HepG2 (cell line): ENCODE measurements around the gene YWHAB. TPM values are rescaled to one million over a fixed set of nuclear protein-coding genes. Genes with fewer than 3 reads are reported as not detected.

Source experiments
- ATAC-seq: fragments of 200-7000 bp; cut with Tn5 transposase; 3 replicates; pipeline ENCODE4 v1.9.1; 2020; ENCODE audit warnings: mild to moderate bottlenecking, moderate library complexity
- Bru-seq: library from RNA; stranded (reverse); fragments of 400-500 nt; gene quantifications from one replicate; lab custom pipeline; 2021; lab: Mats Ljungman, UMichigan
- BruChase-seq, 2 experiments: library from RNA; stranded (reverse); fragments of 400-500 nt; gene quantifications; one replicate each; lab custom pipeline; 2021; lab: Mats Ljungman, UMichigan
- BruUV-seq: library from RNA; stranded (reverse); fragments of 400-500 nt; replicated peaks from 2 replicates; lab custom pipeline; 2021; lab: Mats Ljungman, UMichigan
- CTCF ChIA-PET: fragments of 300-600 bp; formaldehyde crosslinking; extraction: SDS; loops from one replicate; lab custom pipeline; 2021; ENCODE audit warnings: low total read pairs, inconsistent platforms, low intra/inter-chr PET ratio; lab: Yijun Ruan, JAX
- POLR2A ChIA-PET: fragments of 350-600 bp; sonication (Branson Sonifier 250); formaldehyde crosslinking; loops from one replicate; lab custom pipeline; 2020; ENCODE audit warnings: antibody characterized with exemption, inconsistent platforms; lab: Yijun Ruan, JAX
- DNase-seq: peaks from one replicate; pipeline ENCODE4 v3.0.0-alpha.2; 2015; ENCODE audit warnings: low spot score
- FAIRE-seq: peaks from 3 replicates; lab custom pipeline; 2011; peaks lifted over from hg19 to GRCh38; lab: Jason Lieb, UNC
- H2AFZ ChIP-seq: one replicate; pipeline ENCODE4 v1.6.1; 2011; ENCODE audit warnings: low read length, inconsistent platforms
- H3K27ac ChIP-seq: fragments of 300-600 bp; 3 replicates; pipeline ENCODE4 v1.8.0; 2011; ENCODE audit warnings: mixed run types, mild to moderate bottlenecking, mixed read lengths, low read length, inconsistent platforms; ENCODE audit not compliant: insufficient read depth; ENCODE audit errors: extremely low read length
- H3K27me3 ChIP-seq, 2 experiments: fragments of 200-600 bp in 1 of 2; 2 replicates in 1 of 2; 3 replicates in 1 of 2; pipeline versions ENCODE4 v1.6.0 to v1.8.0; 2011; ENCODE audit warnings: low read length in 2 of 2, mild to moderate bottlenecking in 2 of 2, moderate library complexity in 2 of 2, inconsistent platforms in 1 of 2; ENCODE audit not compliant: insufficient read depth in 2 of 2, control insufficient read depth in 1 of 2
- H3K36me3 ChIP-seq, 2 experiments: fragments of 200-600 bp in 1 of 2; replicated peaks in 1 of 2; 2 replicates in 1 of 2; 3 replicates in 1 of 2; pipeline versions ENCODE4 v1.5.1 to v1.8.0; 2011; ENCODE audit warnings: low read length in 2 of 2, inconsistent platforms in 1 of 2; ENCODE audit not compliant: insufficient read depth in 2 of 2, control insufficient read depth in 1 of 2
- H3K4me1 ChIP-seq: 2 replicates; pipeline ENCODE4 v1.5.1; 2012; ENCODE audit warnings: low read length, inconsistent platforms; ENCODE audit not compliant: insufficient read depth
- H3K4me2 ChIP-seq: 2 replicates; pipeline ENCODE4 v1.6.0; 2011; ENCODE audit warnings: low read depth, low read length, inconsistent platforms
- H3K4me3 ChIP-seq, 3 experiments: fragments of 200-600 bp in 1 of 3; sonication (generic), shearing (Covaris generic) in 1 of 3; replicated peaks in 1 of 3; 2 replicates each; pipeline ENCODE4 v1.5.1; 2011 to 2016; ENCODE audit warnings: low read length in 3 of 3, inconsistent platforms in 2 of 3, low read depth in 2 of 3, mild to moderate bottlenecking in 2 of 3, control low read depth in 1 of 3, mixed read lengths in 1 of 3; ENCODE audit not compliant: insufficient read depth in 1 of 3
- H3K79me2 ChIP-seq: one replicate; pipeline ENCODE4 v1.6.1; 2011; ENCODE audit warnings: low read length, inconsistent platforms; ENCODE audit not compliant: insufficient read depth
- H3K9ac ChIP-seq: 2 replicates; pipeline ENCODE4 v1.6.0; 2011; ENCODE audit warnings: mild to moderate bottlenecking, low read depth, low read length, inconsistent platforms; ENCODE audit not compliant: insufficient read depth
- H3K9me3 ChIP-seq: 2 replicates; pipeline ENCODE4 v1.5.1; 2012; ENCODE audit warnings: mild to moderate bottlenecking, low read length
- H4K20me1 ChIP-seq: 2 replicates; pipeline ENCODE4 v1.6.0; 2011; ENCODE audit warnings: inconsistent platforms, mild to moderate bottlenecking, low read length, moderate library complexity; ENCODE audit not compliant: insufficient read depth
- ATRX ChIP-seq: sonication (generic); formaldehyde crosslinking; IDR thresholded peaks from 2 replicates; pipeline ENCODE4 v1.4.0; 2020; ENCODE audit warnings: missing genetic modification reagents, borderline replicate concordance
- KDM2A ChIP-seq: sonication (generic); formaldehyde crosslinking; IDR thresholded peaks from 2 replicates; pipeline ENCODE4 v1.4.0; 2020; ENCODE audit warnings: low read depth, missing genetic modification reagents, borderline replicate concordance
- MTF2 ChIP-seq: sonication (generic); formaldehyde crosslinking; IDR thresholded peaks from 2 replicates; pipeline ENCODE4 v1.5.0; 2020; ENCODE audit warnings: missing genetic modification reagents, borderline replicate concordance
- NCOR1 ChIP-seq: fragments of 200-600 bp; sonication (generic); IDR thresholded peaks from 2 replicates; pipeline ENCODE4 v1.7.0; 2017; ENCODE audit warnings: antibody characterized with exemption, low read length, borderline replicate concordance
- NR2C2 ChIP-seq: sonication (generic); formaldehyde crosslinking; IDR thresholded peaks from 2 replicates; pipeline ENCODE4 v1.4.0; 2020; ENCODE audit warnings: missing genetic modification reagents, mild to moderate bottlenecking, moderate library complexity, borderline replicate concordance
- PAF1 ChIP-seq: IDR thresholded peaks from 2 replicates; pipeline ENCODE4 v1.6.1; 2016; ENCODE audit warnings: missing genetic modification reagents, missing compliant biosample characterization
- RAD21 ChIP-seq: fragments of 450-650 bp; formaldehyde crosslinking; IDR thresholded peaks from 2 replicates; pipeline ENCODE4 v1.5.0; 2020; ENCODE audit warnings: mild to moderate bottlenecking
- SIN3B ChIP-seq: fragments of 150-350 bp; IDR thresholded peaks from 2 replicates; pipeline ENCODE4 v1.6.1; 2014; ENCODE audit warnings: low read length
- ZBTB10 ChIP-seq: sonication (generic); formaldehyde crosslinking; IDR thresholded peaks from 2 replicates; pipeline ENCODE4 v1.4.0; 2020; ENCODE audit warnings: missing genetic modification reagents, borderline replicate concordance
- ZNF121 ChIP-seq: sonication (generic); formaldehyde crosslinking; IDR thresholded peaks from 2 replicates; pipeline ENCODE4 v1.5.0; 2020; ENCODE audit warnings: mild to moderate bottlenecking, missing genetic modification reagents
- ZNF276 ChIP-seq: sonication (generic); formaldehyde crosslinking; IDR thresholded peaks from 2 replicates; pipeline ENCODE4 v1.4.0; 2020; ENCODE audit warnings: mild to moderate bottlenecking, low read depth, missing genetic modification reagents
- WGBS: methylation state at CpG from one replicate; pipeline ENCODE4 v1.1.6; 2017; ENCODE audit warnings: low lambda C conversion rate; 5-methylcytosine and 5-hydroxymethylcytosine counted together
- in situ Hi-C: cut with HindIII; loops from 2 replicates; pipeline ENCODE4 v1.10.0; 2017; ENCODE audit warnings: low pct_unique_long_range_greater_than_20kb; ENCODE audit not compliant: extremely low pct_ligation_motif_present
- intact Hi-C: fragments of 100-400 bp; cut with micrococcal nuclease; formaldehyde crosslinking; loops from one replicate; pipeline ENCODE4 v1.10.0; 2022; ENCODE audit not compliant: unreplicated experiment
- long read RNA-seq, 2 experiments: library from RNA in 1 of 2; library from polyadenylated mRNA in 1 of 2; stranded (forward) in 1 of 2; unstranded in 1 of 2; transcript quantifications; one replicate each; pipeline ENCODE4 v2.0.0, GENCODE V29; 2019 to 2022
- polyA minus RNA-seq, 3 experiments: library from RNA; depleted of rRNA, polyadenylated mRNA; stranded (reverse); fragments of >200 nt; gene quantifications; 2 replicates each; pipeline ENCODE4 v1.2.3, GENCODE V29; 2011; ENCODE audit warnings: low replicate concordance in 1 of 3
- polyA plus RNA-seq, 8 experiments: library from polyadenylated mRNA; depleted of rRNA in 3 of 8; stranded (reverse) in 7 of 8; unstranded in 1 of 8; fragments of >200 nt; fragmentation: Illumina TruSeq in 4 of 8; extraction: Trizol in 4 of 8; gene quantifications; 2 replicates each; pipeline versions ENCODE4 v1.2.1 to v1.2.3, GENCODE V29; 2011 to 2016; ENCODE audit warnings: low read depth in 4 of 8, missing spikeins in 1 of 8, mixed read lengths in 1 of 8; ENCODE audit not compliant: insufficient read depth in 1 of 8
- total RNA-seq, 5 experiments: library from RNA; depleted of rRNA; stranded (reverse); fragments of >200 nt; fragmentation: Illumina TruSeq; extraction: Trizol; gene quantifications; 2 replicates each; pipeline ENCODE4 v1.2.3, GENCODE V29; 2016; ENCODE audit warnings: low read depth in 1 of 5

The YWHAB gene
- total RNA-seq (2016; rRNA removed; fragmentation: Illumina TruSeq; extraction: Trizol) (121 and 184 TPM in 2 replicates), polyA plus RNA-seq (2011; rRNA removed) (64.0 and 77.2 TPM in 2 replicates), polyA minus RNA-seq (2011; rRNA and poly(A)+ RNA removed; ENCODE audit: low replicate concordance) (22.5 and 46.6 TPM in 2 replicates), Bru-seq, nascent RNA (percentile 98 among the genes with signal in this experiment), BruChase-seq, experiment 1, labeled RNA remaining after a 6-hour chase (percentile 98 among the genes with signal in this experiment), BruChase-seq, experiment 2, labeled RNA remaining after a 2-hour chase (percentile 96 among the genes with signal in this experiment)
- 13.1 and 14.3 TPM in 2 replicates for total RNA-seq (2016; cell fraction: cytosol; rRNA removed; fragmentation: Illumina TruSeq; extraction: Trizol; ENCODE audit: low read depth)
- total RNA-seq (2016; cell fraction: insoluble cytoplasmic fraction; rRNA removed; fragmentation: Illumina TruSeq; extraction: Trizol) = 123 and 180 TPM in 2 replicates
- 60.9 and 62.9 TPM in 2 replicates for total RNA-seq (2016; cell fraction: membrane; rRNA removed; fragmentation: Illumina TruSeq; extraction: Trizol)
- 79.4 and 83.5 TPM in 2 replicates for total RNA-seq (2016; cell fraction: nucleus; rRNA removed; fragmentation: Illumina TruSeq; extraction: Trizol)
- polyA plus RNA-seq (2011; cell fraction: cytosol; rRNA removed) = 41.7 and 66.1 TPM in 2 replicates
- 28.9 and 37.6 TPM in 2 replicates for polyA plus RNA-seq (2011; cell fraction: nucleus; rRNA removed)
- 122 and 130 TPM in 2 replicates for polyA plus RNA-seq (2012)
- 22.2 and 23.8 TPM in 2 replicates for polyA plus RNA-seq (2016; cell fraction: cytosol; fragmentation: Illumina TruSeq; extraction: Trizol; ENCODE audit: low read depth)
- polyA plus RNA-seq (2016; cell fraction: insoluble cytoplasmic fraction; fragmentation: Illumina TruSeq; extraction: Trizol; ENCODE audit: low read depth) = 254 and 256 TPM in 2 replicates
- 47.1 and 50.3 TPM in 2 replicates for polyA plus RNA-seq (2016; cell fraction: membrane; fragmentation: Illumina TruSeq; extraction: Trizol; ENCODE audit: low read depth)
- polyA plus RNA-seq (2016; cell fraction: nucleus; fragmentation: Illumina TruSeq; extraction: Trizol; ENCODE audit: insufficient read depth, low read depth) = 121 and 126 TPM in 2 replicates
- 38.2 and 43.5 TPM in 2 replicates for polyA minus RNA-seq (2011; cell fraction: cytosol; rRNA and poly(A)+ RNA removed)
- polyA minus RNA-seq (2011; cell fraction: nucleus; rRNA and poly(A)+ RNA removed) = 64.2 and 67.4 TPM in 2 replicates
- long read RNA-seq, experiment 1, transcript YWHAB-201 (6 exons, 3,049 nt) = major isoform, 204 of 271 reads
- long read RNA-seq, experiment 1, transcript YWHAB-202 (7 exons, 3,109 nt) = minor isoform, 19 of 271 reads
- long read RNA-seq, experiment 1, partial matches to known transcripts = 42 of 271 reads
- long read RNA-seq, experiment 1, other reads (novel, unspliced or antisense) = 6 of 271 reads
- long read RNA-seq, experiment 2, transcript YWHAB-202 (7 exons, 3,109 nt) = minor isoform, 37 of 673 reads
- long read RNA-seq, experiment 2, transcript YWHAB-201 (6 exons, 3,049 nt) = major isoform, 323 of 673 reads
- long read RNA-seq, experiment 2, partial matches to known transcripts = 295 of 673 reads
- long read RNA-seq, experiment 2, other reads (novel, unspliced or antisense) = 18 of 673 reads

- H3K4me1 ChIP-seq = peaks cover 60% of the 10 kb centered on the region
- H3K36me3 ChIP-seq = peaks cover 0 to 5% of the 10 kb centered on the region in 2 experiments; a peak in 1 of 5 replicates
- peak within 1 kb of the TSS; percentile 95 for H2AFZ ChIP-seq
- H3K9me3 ChIP-seq = no peaks in the 10 kb centered on the region
- BruUV-seq = no TSS peak
- ChIA-PET POLR2A (interaction anchor here (0.7 to 3.3 kb wide), 14 partner anchors 10 to 1428 kb away, joined by 3 to 42 read pairs (median 4); partner anchors contain the start of genes PABPC1L, SRSF6, STK4 and TOMM34), CTCF (no interaction called here)
- H3K4me3 ChIP-seq = peak within 1 kb of the TSS; percentile 88 to 97 (median 92)
- H4K20me1 ChIP-seq = peaks cover 44% of the 10 kb centered on the region
- H3K9ac ChIP-seq = peak within 1 kb of the TSS; percentile 99
- 2% methylated on average over 49 of the region's 88 CpGs for WGBS
- H3K79me2 ChIP-seq = peaks cover 51% of the 10 kb centered on the region
- peak within 1 kb of the TSS; percentile 91 for H3K27ac ChIP-seq
- intact Hi-C loops (loop anchor here (1.0 to 10.0 kb wide), 3 partner anchors 26 to 671 kb away; partner anchors contain the start of genes OSER1 and STK4), in situ Hi-C loops (no loop called here)
- no peaks in the 10 kb centered on the region; a peak in 1 of 5 replicates for H3K27me3 ChIP-seq
- FAIRE-seq (peak; percentile 64), ATAC-seq (peak; percentile 96), DNase-seq (peak; percentile 98)
- peak within 1 kb of the TSS; percentile 98 for H3K4me2 ChIP-seq
- TF ChIP-seq ZNF121 (CRISPR knock-in tag) (0 out of 2 replicates have a peak, but pooled peaks have one; percentile 7), ATRX (no peak), ZBTB10 (CRISPR knock-in tag) (no peak; the same call in 1 of the 2 replicates), NCOR1 (no peak), MTF2 (CRISPR knock-in tag) (0 out of 2 replicates have a peak, but pooled peaks have one; percentile 6), NR2C2 (CRISPR knock-in tag) (peak; percentile 72), PAF1 (CRISPR knock-in tag) (no peak), KDM2A (CRISPR knock-in tag) (peak; percentile 95), ZNF276 (CRISPR knock-in tag) (no peak; the same call in 1 of the 2 replicates), RAD21 (CRISPR knock-in tag) (peak; percentile 68), SIN3B (no peak)
These were observed at the start of gene YWHAB for GRCh38 chr20:44885392-44886265. TSS of gene YWHAB (plus strand) at chr20:44885705. CDS start at chr20:44901534, 15,829 bp downstream.
